ENCODE data around the gene MGAT1.
"Not testable (repeated sequence)": the region's sequence is repeated elsewhere in the genome, so short reads cannot be mapped to it uniquely, and the experiment has no call there.

Gene MGAT1

GRCh38 chr5:180786531-180787398 is 15.8 kb downstream of the MGAT1 start:
- no peak overlapping the region for H3K4me3 ChIP-seq (ENCODE audit: low read depth, low read length)

- no peak overlapping the region for H3K4me3 ChIP-seq (ENCODE audit: low read depth, low read length)
Measured at GRCh38 chr5:180785794-180786221, 16.8 kb downstream of the MGAT1 start.

- H3K4me3 ChIP-seq (ENCODE audit: low read depth, low read length) = no peak overlapping the region
Measured at GRCh38 chr5:180785121-180785781, 17.4 kb downstream of the MGAT1 start.

- no peak overlapping the region for H3K4me3 ChIP-seq (ENCODE audit: low read depth, low read length)
Measured at GRCh38 chr5:180784497-180785097, 18.0 kb downstream of the MGAT1 start.

- no peak overlapping the region for H3K4me3 ChIP-seq (ENCODE audit: low read depth, low read length)
Measured at GRCh38 chr5:180783340-180784052, 19.1 kb downstream of the MGAT1 start.

- H3K4me3 ChIP-seq (ENCODE audit: low read depth, low read length) = no peak overlapping the region
Measured at GRCh38 chr5:180782748-180783147, 19.9 kb downstream of the MGAT1 start.

GRCh38 chr5:180781900-180782326 is 20.7 kb downstream of the MGAT1 start:
- not testable (repeated sequence) for H3K4me3 ChIP-seq (ENCODE audit: low read depth, low read length)

- H3K4me3 ChIP-seq (ENCODE audit: low read depth, low read length) = no peak overlapping the region
Measured at GRCh38 chr5:180779985-180780610, 22.5 kb downstream of the MGAT1 start.

GRCh38 chr5:180777475-180777874 is 25.1 kb downstream of the MGAT1 start:
- H3K4me3 ChIP-seq (ENCODE audit: low read depth, low read length) = no peak overlapping the region

GRCh38 chr5:180776376-180776775 is 26.2 kb downstream of the MGAT1 start:
- no peak overlapping the region for H3K4me3 ChIP-seq (ENCODE audit: low read depth, low read length)

GRCh38 chr5:180775624-180776023 is 27.0 kb downstream of the MGAT1 start:
- H3K4me3 ChIP-seq (ENCODE audit: low read depth, low read length) = no peak overlapping the region

- H3K4me3 ChIP-seq (ENCODE audit: low read depth, low read length) = no peak overlapping the region
Measured at GRCh38 chr5:180771839-180772238, 30.8 kb downstream of the MGAT1 start.

- no peak overlapping the region for H3K4me3 ChIP-seq (ENCODE audit: low read depth, low read length)
Measured at GRCh38 chr5:180769821-180770220, 32.8 kb downstream of the MGAT1 start.

GRCh38 chr5:180755601-180756000 is 47.0 kb downstream of the MGAT1 start:
- H3K4me3 ChIP-seq (ENCODE audit: low read depth, low read length) = no peak overlapping the region

- H3K4me3 ChIP-seq (ENCODE audit: low read depth, low read length) = no peak overlapping the region
Measured at GRCh38 chr5:180744253-180744652, 58.4 kb downstream of the MGAT1 start.

- no peak overlapping the region for H3K4me3 ChIP-seq (ENCODE audit: low read depth, low read length)
Measured at GRCh38 chr5:180742727-180743126, 59.9 kb downstream of the MGAT1 start.

GRCh38 chr5:180740953-180741352 is 61.7 kb downstream of the MGAT1 start:
- H3K4me3 ChIP-seq (ENCODE audit: low read depth, low read length) = not testable (repeated sequence)

- no peak within 1 kb of the TSS for H3K4me3 ChIP-seq (ENCODE audit: low read depth, low read length)
Measured at GRCh38 chr5:180739958-180740357, 62.6 kb downstream of the MGAT1 start, which contains the start of gene OR2Y1. TSS of gene OR2Y1 (minus strand) at chr5:180740058. CDS start at chr5:180740058, 0 bp downstream.

GRCh38 chr5:180739271-180739670 is 63.3 kb downstream of the MGAT1 start:
- H3K4me3 ChIP-seq (ENCODE audit: low read depth, low read length) = no peak overlapping the region

GRCh38 chr5:180736536-180736935 is 66.1 kb downstream of the MGAT1 start:
- H3K4me3 ChIP-seq (ENCODE audit: low read depth, low read length) = no peak overlapping the region

Measured in iPS-11a (cell line).